SU-DHL-6 (cell line): Measurements from ENCODE around the gene HBQ1.

Experiments
- CTCF ChIP-seq: fragments of 200-600 bp; sonication (generic); IDR thresholded peaks from one replicate; pipeline ENCODE4 v1.5.1; 2017; ENCODE audit warnings: antibody characterized with exemption, mild to moderate bottlenecking, low read length, moderate library complexity; ENCODE audit not compliant: insufficient read depth, poor library complexity, severe bottlenecking
- EZH2phosphoT487 ChIP-seq: fragments of 200-600 bp; sonication (generic), shearing (Covaris generic); conservative IDR thresholded peaks from 2 replicates; pipeline ENCODE4 v1.6.1; 2018; ENCODE audit warnings: mild to moderate bottlenecking, antibody characterized with exemption, low read length, moderate library complexity, mixed read lengths

- TF ChIP-seq CTCF: no peak
- no peak for TF ChIP-seq EZH2phosphoT487
Observed at GRCh38 chr16:138049-138417, 42.2 kb upstream of the HBQ1 start.
